GM23338 (cell line): ENCODE measurements around the gene TSPEAR.

Experiments
- CREB1 ChIP-seq: fragments of 250-450 bp; sonication (Bioruptor Pico); IDR thresholded peaks from 2 replicates; pipeline ENCODE4 v1.5.0; 2020; ENCODE audit warnings: low read depth, mild to moderate bottlenecking, moderate library complexity
- EZH2 ChIP-seq: fragments of 200-600 bp; sonication (generic); IDR thresholded peaks from one replicate; pipeline ENCODE4 v1.8.0; 2017; ENCODE audit warnings: antibody characterized with exemption, mild to moderate bottlenecking, low read depth; ENCODE audit not compliant: unreplicated experiment
- EZH2phosphoT487 ChIP-seq: fragments of 200-600 bp; sonication (generic); IDR thresholded peaks from one replicate; pipeline ENCODE4 v1.8.1; 2018; ENCODE audit warnings: antibody characterized with exemption; ENCODE audit not compliant: unreplicated experiment
- NANOG ChIP-seq: IDR thresholded peaks from 2 replicates; pipeline ENCODE4 v1.6.1; 2016; ENCODE audit warnings: antibody characterized with exemption, borderline replicate concordance
- POLR2AphosphoS5 ChIP-seq: IDR thresholded peaks from 2 replicates; pipeline ENCODE4 v1.6.1; 2016; ENCODE audit warnings: antibody characterized with exemption, low read depth
- ZNF114 ChIP-seq: fragments of 250-450 bp; sonication (Bioruptor Pico); IDR thresholded peaks from 2 replicates; pipeline ENCODE4 v1.5.0; 2020; ENCODE audit warnings: mild to moderate bottlenecking, moderate library complexity
- TF ChIP-seq, protein P1 (sequence below), 2 experiments: fragments of 200-600 bp in 1 of 2; sonication (generic) in 1 of 2; conservative IDR thresholded peaks; 2 replicates each; pipeline versions ENCODE4 v1.5.1 to v1.6.1; 2016 to 2017; ENCODE audit warnings: antibody characterized with exemption in 2 of 2, low read depth in 2 of 2, mild to moderate bottlenecking in 2 of 2, moderate library complexity in 1 of 2
- TF ChIP-seq, protein P2 (sequence below): IDR thresholded peaks from 2 replicates; pipeline ENCODE4 v1.6.1; 2016; ENCODE audit warnings: antibody characterized with exemption
- TF ChIP-seq, protein P3 (sequence below): IDR thresholded peaks from one replicate; pipeline ENCODE4 v1.6.1; 2018; ENCODE audit warnings: antibody characterized with exemption; ENCODE audit not compliant: unreplicated experiment

DNA sequence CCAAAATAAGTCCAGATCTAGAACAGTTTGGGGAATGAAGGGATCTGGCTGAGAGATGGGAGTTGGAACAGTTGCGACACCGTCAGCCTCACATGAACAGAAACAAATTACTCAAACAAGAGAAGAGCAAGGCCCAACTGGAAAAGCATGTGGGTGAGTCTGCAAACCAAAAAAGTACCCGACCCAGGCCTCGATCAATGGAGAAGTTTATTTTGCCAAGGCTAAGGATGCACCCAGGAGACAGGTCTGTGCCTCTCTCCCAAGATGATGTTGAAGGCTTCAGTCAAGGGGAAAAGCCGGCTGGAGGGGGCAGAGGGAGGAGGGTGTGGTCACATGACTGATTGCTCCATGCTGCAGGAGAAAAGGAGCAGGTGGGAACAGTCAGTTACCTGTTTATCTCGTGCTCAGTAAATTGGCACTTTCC, 213.7 kb downstream of the TSPEAR start:
- TF ChIP-seq, protein P1, sequence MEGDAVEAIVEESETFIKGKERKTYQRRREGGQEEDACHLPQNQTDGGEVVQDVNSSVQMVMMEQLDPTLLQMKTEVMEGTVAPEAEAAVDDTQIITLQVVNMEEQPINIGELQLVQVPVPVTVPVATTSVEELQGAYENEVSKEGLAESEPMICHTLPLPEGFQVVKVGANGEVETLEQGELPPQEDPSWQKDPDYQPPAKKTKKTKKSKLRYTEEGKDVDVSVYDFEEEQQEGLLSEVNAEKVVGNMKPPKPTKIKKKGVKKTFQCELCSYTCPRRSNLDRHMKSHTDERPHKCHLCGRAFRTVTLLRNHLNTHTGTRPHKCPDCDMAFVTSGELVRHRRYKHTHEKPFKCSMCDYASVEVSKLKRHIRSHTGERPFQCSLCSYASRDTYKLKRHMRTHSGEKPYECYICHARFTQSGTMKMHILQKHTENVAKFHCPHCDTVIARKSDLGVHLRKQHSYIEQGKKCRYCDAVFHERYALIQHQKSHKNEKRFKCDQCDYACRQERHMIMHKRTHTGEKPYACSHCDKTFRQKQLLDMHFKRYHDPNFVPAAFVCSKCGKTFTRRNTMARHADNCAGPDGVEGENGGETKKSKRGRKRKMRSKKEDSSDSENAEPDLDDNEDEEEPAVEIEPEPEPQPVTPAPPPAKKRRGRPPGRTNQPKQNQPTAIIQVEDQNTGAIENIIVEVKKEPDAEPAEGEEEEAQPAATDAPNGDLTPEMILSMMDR (conservative IDR thresholded peaks at IDR 0.05; ENCODE audit: low read depth in 2 of 2), result no peak
- TF ChIP-seq, protein P2, sequence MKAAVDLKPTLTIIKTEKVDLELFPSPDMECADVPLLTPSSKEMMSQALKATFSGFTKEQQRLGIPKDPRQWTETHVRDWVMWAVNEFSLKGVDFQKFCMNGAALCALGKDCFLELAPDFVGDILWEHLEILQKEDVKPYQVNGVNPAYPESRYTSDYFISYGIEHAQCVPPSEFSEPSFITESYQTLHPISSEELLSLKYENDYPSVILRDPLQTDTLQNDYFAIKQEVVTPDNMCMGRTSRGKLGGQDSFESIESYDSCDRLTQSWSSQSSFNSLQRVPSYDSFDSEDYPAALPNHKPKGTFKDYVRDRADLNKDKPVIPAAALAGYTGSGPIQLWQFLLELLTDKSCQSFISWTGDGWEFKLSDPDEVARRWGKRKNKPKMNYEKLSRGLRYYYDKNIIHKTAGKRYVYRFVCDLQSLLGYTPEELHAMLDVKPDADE, result no peak
- TF ChIP-seq EZH2phosphoT487, result no peak
- no peak for TF ChIP-seq EZH2
- no peak for TF ChIP-seq POLR2AphosphoS5
- TF ChIP-seq, protein P3, sequence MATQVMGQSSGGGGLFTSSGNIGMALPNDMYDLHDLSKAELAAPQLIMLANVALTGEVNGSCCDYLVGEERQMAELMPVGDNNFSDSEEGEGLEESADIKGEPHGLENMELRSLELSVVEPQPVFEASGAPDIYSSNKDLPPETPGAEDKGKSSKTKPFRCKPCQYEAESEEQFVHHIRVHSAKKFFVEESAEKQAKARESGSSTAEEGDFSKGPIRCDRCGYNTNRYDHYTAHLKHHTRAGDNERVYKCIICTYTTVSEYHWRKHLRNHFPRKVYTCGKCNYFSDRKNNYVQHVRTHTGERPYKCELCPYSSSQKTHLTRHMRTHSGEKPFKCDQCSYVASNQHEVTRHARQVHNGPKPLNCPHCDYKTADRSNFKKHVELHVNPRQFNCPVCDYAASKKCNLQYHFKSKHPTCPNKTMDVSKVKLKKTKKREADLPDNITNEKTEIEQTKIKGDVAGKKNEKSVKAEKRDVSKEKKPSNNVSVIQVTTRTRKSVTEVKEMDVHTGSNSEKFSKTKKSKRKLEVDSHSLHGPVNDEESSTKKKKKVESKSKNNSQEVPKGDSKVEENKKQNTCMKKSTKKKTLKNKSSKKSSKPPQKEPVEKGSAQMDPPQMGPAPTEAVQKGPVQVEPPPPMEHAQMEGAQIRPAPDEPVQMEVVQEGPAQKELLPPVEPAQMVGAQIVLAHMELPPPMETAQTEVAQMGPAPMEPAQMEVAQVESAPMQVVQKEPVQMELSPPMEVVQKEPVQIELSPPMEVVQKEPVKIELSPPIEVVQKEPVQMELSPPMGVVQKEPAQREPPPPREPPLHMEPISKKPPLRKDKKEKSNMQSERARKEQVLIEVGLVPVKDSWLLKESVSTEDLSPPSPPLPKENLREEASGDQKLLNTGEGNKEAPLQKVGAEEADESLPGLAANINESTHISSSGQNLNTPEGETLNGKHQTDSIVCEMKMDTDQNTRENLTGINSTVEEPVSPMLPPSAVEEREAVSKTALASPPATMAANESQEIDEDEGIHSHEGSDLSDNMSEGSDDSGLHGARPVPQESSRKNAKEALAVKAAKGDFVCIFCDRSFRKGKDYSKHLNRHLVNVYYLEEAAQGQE, result no peak
- TF ChIP-seq NANOG, result no peak
- TF ChIP-seq ZNF114 (CRISPR knock-in tag), result no peak
- no peak for TF ChIP-seq CREB1 (CRISPR knock-in tag)
